Measurements from ENCODE around the gene HERC5.

DNA sequence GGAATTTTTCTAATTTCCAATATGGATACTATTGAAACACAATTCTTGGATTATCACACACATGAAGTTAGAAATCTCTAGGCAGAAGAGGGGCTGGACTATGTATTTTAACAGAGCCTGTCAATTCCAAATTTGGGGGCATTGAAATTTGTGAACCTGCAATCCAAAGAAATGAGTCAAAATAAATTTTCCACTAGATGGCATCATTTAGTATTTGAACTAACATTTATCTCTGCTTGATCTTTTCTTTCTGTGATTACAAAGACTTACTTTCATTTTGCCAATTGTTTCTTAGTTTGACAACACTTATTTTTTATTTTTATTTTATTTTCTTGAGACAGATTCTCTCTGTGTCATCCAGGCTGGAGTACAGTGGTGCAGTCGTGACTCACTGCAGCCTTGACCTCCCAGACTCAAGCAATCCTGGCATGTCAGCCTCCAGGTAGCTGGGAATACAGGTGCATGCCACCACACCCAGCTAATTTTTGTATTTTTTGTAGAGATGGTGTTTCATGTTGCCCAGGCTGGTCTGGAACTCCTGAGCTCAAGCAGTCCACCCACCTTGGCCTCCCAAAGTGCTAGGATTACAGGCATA, 69.4 kb downstream of the HERC5 start:
- TF ChIP-seq, protein P1, sequence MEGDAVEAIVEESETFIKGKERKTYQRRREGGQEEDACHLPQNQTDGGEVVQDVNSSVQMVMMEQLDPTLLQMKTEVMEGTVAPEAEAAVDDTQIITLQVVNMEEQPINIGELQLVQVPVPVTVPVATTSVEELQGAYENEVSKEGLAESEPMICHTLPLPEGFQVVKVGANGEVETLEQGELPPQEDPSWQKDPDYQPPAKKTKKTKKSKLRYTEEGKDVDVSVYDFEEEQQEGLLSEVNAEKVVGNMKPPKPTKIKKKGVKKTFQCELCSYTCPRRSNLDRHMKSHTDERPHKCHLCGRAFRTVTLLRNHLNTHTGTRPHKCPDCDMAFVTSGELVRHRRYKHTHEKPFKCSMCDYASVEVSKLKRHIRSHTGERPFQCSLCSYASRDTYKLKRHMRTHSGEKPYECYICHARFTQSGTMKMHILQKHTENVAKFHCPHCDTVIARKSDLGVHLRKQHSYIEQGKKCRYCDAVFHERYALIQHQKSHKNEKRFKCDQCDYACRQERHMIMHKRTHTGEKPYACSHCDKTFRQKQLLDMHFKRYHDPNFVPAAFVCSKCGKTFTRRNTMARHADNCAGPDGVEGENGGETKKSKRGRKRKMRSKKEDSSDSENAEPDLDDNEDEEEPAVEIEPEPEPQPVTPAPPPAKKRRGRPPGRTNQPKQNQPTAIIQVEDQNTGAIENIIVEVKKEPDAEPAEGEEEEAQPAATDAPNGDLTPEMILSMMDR (IDR thresholded peaks at IDR 0.05): no peak
- TF ChIP-seq POLR2A (IDR thresholded peaks at IDR 0.05): no peak
